Right renal pelvis (tissue), 4 donors: Measurements from ENCODE around the gene MXD4. TPM values are rescaled to one million over a fixed set of nuclear protein-coding genes. Genes with fewer than 3 reads are reported as not detected.

ENCODE experiments used
- DNase-seq, 4 donors: peaks; one replicate each; pipeline ENCODE4 v3.0.0-alpha.2; 2013; ENCODE audit warnings: low read depth in 4 of 4, low spot score in 3 of 4, missing footprints in 1 of 4
- polyA plus RNA-seq, 4 donors: library from polyadenylated mRNA; unstranded; fragments of 120-200 nt; gene quantifications; one replicate each; pipeline ENCODE4 v1.2.1, GENCODE V29; 2013; ENCODE audit not compliant: insufficient read length in 4 of 4

MXD4 gene
- polyA plus RNA-seq = 10 to 100 TPM; 59.8 to 69.4 (median 62.4) TPM

- no peak for DNase-seq
Observed at GRCh38 chr4:2261853-2262144, at the start of gene MXD4. Gene MXD4, minus strand, starts transcription at chr4:2262109. Its CDS starts 129 bp downstream, at chr4:2261980.

DNA sequence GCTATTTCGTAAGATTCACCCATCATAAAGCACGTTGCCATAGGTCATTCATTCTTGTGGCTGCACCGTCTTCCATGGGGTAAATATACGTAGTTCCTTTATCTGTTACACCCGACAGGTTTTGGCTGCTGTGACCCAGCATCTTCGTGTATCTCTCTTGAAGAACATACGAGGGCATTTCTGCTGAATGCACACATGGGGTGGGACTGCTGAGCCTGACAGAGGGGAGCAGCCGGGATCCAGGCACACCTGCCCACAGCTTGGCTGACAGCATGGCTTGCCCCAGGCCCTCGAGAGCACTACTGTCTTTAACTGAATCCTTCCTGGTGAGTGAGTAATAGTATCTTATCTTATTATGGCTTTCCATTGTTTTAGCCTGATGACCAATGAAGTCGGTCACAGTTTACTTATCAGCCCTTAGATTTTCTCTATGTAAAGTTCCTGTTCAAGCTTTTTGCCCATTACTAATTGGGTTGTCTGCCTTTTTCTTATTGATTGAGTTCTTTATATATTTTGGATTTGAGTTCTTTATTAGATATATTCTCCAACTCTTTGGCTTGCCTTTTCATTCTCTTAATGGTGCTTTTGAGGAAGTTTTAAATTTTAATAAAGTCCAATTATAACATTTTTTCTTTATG lies 45.0 kb upstream of the MXD4 start:
- DNase-seq = no peak

DNA sequence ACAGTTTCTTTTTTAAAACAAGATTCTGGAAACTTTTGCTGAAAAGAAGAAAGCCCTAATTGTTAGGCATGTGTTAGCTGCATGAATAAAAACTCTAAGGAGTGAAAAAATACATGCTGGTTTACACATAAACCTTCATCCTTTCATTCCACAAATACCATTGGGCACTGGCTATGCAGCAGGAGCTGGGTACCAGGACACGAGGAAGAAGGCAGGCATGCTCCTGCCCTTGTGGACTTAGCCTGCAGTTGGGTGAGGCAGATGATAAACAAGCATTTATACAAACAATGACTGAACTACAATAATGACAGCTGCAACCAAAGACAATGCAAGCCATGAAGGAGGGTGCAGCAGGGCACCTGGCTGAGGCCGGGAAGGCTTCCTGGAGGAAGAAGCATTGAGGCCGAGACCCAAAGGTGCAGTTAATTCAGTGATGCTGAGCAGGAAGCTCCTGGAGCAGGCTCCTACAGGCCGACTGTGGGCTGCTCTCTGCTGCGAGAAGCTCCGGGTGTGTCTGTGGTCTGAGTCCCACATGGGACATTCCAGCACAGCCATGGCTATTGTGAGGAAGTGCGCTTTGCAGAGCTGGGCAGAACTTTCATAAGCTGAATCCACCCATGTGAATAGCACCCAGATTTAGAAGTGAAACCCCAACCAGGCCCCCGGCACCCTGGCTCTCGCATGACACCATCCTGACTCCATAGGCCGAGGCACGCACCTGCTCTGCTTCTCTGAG lies 44.0 kb upstream of the MXD4 start:
- DNase-seq = no peak

DNA sequence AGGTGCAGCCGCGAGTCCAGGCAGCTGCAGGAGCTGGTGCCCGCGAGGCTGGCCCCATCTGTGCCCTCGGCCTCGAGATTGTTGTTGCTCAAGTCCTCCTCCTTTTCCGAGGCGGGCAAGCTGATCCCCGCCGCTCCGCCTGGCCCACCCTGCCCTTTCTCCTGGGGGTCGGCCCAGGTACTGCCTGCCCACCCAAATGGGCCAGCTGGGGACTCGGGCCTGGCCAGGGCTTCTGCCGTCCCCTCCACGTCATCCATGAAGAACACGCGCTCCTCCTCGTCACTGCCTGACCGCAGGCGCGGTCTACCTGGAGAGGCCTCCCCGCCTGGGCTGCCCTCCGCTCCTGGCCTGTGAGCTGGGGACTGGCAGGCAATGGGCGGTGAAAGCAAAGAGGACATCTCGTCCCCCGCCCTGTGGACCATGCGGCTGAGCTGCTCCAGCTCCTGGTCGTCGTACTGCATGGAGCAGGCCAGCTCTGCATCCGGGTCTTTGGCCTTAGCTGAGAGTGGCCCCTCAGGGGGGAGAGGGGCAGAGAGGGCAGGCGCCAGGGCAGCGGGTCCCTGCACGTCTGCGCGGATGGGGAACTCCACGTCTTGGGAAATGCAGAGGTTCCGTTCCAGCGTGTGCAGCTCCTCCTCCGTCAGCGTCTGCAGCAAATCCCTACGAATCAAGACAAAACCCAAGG lies 43.1 kb upstream of the MXD4 start:
- no peak for DNase-seq

DNA sequence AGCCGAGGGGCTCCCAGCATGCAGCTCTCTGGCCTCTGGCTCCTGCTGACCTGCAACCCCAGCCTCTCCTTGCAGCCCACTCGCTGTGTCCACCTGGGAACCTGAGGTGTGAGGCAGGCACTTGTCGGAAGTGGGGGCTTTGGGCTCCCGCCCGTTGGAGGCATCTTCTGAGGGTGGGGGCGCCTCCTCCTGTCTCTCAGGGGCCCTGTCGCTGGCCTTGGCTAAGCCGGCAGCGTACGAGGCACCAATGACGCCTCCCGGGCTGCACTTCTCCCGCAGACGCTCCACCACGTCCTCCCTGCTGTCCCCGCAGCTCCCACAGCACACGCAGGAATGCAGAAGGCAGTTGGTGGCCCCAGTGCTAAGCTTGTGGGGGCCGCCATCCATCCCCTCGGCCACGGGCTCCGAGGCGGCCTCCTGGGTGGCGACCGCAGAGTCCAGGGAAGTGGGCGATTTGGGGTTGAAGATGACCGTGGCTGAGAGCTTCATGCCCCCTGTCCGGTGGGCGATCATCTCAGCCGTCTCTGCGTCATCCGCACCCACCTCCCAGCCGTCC lies 42.5 kb upstream of the MXD4 start:
- DNase-seq = no peak

- no peak for DNase-seq
Observed at GRCh38 chr4:2303686-2304320, 41.9 kb upstream of the MXD4 start.

DNA sequence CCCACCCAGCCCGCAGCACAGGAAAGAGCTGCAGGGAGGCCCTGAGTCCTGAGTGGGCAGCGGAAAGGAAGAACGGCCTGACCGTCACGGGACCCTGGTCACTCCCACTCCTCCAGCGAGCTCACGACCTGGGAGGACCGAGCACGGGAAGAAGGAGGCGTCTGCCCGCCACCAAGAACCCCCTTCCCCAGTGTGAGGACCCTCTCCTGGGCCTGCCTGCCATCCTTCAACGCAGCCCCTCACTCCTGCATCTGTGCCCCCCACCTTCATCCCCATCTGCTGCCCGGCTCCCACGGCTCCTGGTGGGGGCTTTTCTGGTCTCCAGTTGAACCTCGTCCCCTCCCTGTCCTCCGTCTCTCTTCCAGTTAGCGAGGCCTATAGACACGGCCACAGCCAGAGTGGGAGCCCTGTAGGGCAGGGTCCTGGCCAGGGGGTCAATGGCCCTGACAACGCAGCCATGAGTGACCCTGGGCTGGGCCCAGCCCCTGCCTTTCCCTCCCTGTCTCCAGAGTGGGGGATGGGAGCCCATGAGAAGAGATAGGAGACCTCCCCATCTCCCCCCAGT lies 41.3 kb upstream of the MXD4 start:
- DNase-seq = no peak

DNA sequence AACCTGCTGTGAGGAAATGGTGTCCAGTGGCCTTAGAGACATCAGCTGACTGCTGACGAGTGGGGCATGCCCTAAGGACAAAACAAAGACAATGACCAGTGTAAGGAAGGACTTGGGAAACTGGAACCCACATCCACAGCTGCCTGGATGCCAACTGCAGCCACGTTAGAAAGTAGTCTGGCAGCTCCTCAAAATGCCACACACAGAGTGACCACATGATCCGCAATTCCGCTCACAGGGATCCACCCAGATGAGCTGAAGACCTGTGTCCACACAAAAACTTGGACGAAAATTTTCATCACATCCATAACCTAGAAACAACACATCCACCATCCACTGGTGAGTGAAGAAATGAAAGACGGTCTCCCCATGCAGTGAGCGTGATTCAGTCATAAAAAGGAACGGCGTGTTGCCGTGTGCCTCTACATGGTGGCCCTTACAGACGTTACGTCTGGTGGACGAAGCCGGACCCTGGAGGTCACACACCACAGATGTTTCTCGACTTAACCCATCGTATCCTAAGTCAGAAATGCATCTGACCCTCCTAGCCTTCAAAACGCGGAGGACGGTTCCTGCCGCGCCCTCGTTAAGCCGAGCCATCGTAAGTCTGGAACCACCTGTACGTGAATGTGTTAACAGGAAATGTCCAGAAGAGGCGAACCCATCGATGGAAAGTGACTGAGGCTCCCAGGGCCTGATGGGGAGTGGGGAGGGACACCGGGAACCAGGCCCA lies 40.6 kb upstream of the MXD4 start:
- no peak for DNase-seq

GRCh38 chr4:2301806-2302205 lies 39.9 kb upstream of the MXD4 start:
- DNase-seq = no peak

GRCh38 chr4:2301225-2301642 lies 39.3 kb upstream of the MXD4 start:
- DNase-seq = no peak

DNA sequence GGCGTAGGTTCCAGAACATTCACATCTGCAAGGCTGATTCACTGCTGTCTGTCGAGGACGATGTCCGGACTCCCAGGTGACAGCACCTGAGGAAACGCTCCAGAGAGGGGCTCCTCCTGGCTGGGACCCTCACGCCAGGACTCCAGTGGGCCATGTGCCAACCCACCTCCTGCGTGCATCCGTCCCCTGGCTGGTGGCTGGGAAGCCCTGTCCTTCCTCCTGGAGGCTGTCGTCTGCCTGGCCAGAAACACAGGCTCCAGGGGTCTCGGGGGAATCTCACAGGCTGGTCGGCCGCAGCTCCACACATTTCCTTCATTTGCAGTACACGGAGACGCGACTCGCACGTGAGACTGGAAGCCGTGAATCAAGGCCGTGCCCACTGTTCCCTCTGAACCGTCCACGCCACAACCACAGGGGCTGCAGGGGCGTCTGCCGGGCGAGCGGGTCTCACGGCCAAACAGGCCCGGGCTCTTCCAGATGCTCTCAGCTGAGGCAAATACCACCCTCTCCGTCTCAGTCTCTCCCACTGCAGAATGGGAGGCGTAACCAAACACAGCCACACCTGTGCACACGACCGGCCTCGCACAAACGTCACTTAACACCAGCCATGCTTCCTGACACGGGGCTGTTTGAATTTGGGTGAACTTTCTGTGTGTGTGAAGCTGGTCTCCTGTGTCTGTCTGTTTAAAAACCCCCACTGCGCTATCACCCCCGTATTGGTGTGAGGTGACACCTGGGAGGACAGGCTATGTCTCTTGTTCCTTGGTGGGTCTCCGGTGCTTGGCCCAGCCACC lies 38.7 kb upstream of the MXD4 start:
- no peak for DNase-seq

- no peak for DNase-seq
Observed at GRCh38 chr4:2299794-2300193, 37.9 kb upstream of the MXD4 start.

DNA sequence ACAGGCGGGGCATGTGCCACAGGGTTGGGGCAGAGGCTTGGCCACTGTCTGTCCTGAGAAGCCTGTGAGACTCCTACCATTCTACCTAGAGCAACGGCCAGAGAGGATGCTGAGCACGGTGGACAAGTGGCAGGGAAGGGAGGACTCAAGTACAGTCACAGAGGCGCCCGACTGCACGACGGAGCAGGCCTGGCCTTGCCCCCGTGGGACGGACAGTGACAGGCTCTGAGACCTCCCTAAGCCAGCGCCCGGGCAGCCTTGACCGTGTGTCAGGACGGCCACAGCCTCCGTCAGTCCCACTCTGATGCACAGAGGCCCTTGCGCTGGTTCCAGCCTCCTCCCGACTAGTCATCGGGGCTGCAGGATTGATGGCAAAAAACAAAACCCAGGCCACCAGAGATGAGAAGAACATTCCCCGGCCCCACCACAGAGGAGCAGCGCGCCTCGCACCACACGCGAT lies 36.7 kb upstream of the MXD4 start:
- DNase-seq = no peak

DNA sequence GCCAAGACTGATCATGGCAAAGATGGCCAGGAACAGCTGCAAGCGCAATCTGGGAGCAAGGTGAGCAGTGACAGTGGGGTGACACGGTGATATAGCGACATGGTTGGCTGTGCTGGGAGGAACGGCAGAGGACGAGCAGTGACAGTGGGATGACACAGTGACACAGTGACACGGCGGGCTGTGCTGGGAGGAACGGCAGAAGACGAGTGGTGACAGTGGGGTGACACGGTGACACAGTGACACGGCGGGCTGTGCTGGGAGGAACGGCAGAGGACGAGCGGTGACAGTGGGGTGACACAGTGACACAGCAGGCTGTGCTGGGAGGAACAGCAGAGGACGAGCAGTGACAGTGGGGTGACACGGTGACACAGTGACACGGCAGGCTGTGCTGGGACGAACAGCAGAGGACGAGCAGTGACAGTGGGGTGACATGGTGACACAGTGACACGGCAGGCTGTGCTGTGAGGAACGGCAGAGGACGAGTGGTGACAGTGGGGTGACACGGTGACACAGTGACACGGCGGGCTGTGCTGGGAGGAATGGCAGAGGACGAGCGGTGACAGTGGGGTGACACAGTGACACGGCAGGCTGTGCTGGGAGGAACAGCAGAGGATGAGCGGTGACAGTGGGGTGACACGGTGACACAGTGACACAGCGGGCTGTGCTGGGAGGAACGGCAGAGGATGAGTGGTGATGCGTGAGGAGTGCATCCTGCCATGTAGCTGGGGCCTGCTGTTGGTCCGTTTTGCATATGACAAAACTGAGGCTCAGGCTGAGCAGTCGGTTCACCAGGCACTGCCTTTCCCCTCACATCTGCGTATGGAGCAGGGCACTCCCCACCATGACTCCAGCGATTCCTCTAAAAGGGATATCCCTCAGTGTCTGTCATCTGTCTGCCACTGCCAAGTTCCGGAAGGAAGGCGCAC lies 36.0 kb upstream of the MXD4 start:
- no peak for DNase-seq

DNA sequence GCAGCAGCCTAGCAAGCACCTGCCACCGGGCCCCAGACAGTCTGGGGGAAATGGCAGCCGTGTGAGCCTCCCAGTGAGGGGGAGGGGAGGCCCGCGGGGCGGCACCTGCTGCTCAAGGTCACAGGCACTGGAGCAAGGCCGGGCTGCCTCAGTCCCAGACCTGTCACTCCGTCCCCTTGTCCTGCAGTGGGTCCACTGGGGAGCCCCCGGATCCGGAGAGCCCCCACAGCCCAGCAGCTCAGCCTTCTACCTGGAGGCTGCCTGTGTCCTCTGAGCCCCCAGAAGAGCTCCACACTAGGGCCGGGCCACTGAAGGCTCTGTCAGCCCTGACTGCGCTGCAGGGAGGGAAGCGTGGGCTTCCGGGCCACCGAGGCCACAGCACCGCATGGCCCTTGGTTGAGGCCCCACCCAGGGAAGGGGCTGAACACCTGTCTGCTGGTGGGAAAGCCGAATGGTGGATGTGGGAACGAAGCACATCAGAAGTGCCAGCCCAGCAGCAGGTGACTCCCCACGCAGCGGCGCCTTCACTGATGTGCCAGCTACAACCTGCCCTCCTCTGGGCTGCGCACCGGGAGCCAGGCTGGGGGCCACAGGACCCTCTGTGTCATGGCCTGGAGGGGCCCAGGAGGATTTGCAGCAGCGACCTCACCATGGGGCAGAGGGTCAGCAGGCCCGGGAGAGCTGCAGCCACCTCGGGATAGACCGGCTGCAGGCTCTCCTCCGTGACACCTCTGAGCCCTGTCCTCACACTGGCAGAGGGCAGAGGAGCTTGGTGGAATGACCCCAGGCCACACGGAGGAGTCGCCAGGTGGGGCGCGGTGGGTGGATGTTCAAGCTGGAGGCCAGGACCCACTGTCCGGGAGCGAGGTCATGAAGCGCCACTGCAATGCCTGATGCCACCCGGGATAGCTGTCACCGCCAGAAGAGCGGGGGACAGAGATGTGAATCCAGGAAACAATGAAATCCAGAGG lies 35.0 kb upstream of the MXD4 start:
- no peak for DNase-seq

GRCh38 chr4:2295900-2296442 lies 34.1 kb upstream of the MXD4 start:
- no peak for DNase-seq

DNA sequence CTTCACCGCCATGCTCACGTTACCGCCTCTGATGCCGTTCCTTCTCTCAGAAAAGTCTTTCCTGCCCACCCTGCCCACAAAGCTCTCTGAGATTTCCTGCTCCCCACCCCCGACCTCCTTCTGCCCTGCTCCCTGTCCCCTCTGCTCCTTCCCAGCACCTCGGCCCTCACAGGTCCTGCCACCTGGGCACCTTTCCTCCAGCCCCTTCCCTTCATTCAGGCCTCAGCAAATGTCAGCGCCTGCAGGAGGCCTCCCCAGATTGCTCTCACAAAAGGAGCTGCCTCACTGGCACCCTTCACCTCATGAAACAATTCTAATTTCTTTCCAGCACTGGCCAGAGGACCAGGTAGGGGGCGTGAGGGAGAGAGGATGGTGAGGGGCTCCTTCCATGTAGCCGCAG lies 33.6 kb upstream of the MXD4 start:
- no peak for DNase-seq
